Loucy (cell line): ENCODE data around the gene MICAL3.

Source experiments
- H2AFZ ChIP-seq: fragments of 200-600 bp; sonication (generic); 2 replicates; pipeline ENCODE4 v1.6.0; 2016; ENCODE audit warnings: antibody characterized with exemption, mild to moderate bottlenecking, low read length, moderate library complexity
- H3F3A ChIP-seq: fragments of 200-600 bp; 2 replicates; pipeline ENCODE4 v1.6.0; 2016; ENCODE audit warnings: antibody characterized with exemption, low read depth, mild to moderate bottlenecking
- H3K27me3 ChIP-seq: fragments of 200-600 bp; sonication (generic); 2 replicates; pipeline ENCODE4 v1.6.1; 2014; ENCODE audit warnings: low read length, mild to moderate bottlenecking; ENCODE audit not compliant: insufficient read depth, poor library complexity, severe bottlenecking
- H3K36me3 ChIP-seq: fragments of 200-600 bp; sonication (generic); 2 replicates; pipeline ENCODE4 v1.6.1; 2016; ENCODE audit warnings: low read length; ENCODE audit not compliant: insufficient read depth
- H3K4me1 ChIP-seq: fragments of 200-600 bp; sonication (generic); 2 replicates; pipeline ENCODE4 v1.5.1; 2014; ENCODE audit warnings: low read length, mild to moderate bottlenecking; ENCODE audit not compliant: insufficient read depth, poor library complexity, severe bottlenecking
- H3K4me2 ChIP-seq: fragments of 200-600 bp; sonication (generic); 2 replicates; pipeline ENCODE4 v1.6.0; 2014; ENCODE audit warnings: antibody characterized with exemption, low read length, low read depth, mild to moderate bottlenecking; ENCODE audit not compliant: poor library complexity, severe bottlenecking
- H3K4me3 ChIP-seq: fragments of 200-600 bp; sonication (generic); 2 replicates; pipeline ENCODE4 v1.5.1; 2014; ENCODE audit warnings: low read length, mild to moderate bottlenecking, mixed read lengths; ENCODE audit not compliant: poor library complexity, severe bottlenecking
- H3K79me2 ChIP-seq: fragments of 200-600 bp; sonication (generic); 2 replicates; pipeline ENCODE4 v1.6.1; 2014; ENCODE audit warnings: low read length; ENCODE audit not compliant: insufficient read depth
- H3K9ac ChIP-seq: fragments of 200-600 bp; sonication (generic); 2 replicates; pipeline ENCODE4 v1.6.0; 2014; ENCODE audit warnings: mild to moderate bottlenecking, low read depth, low read length, moderate library complexity; ENCODE audit not compliant: poor library complexity, severe bottlenecking
- H3K9me2 ChIP-seq: fragments of 200-600 bp; sonication (generic); replicated peaks from 2 replicates; pipeline ENCODE4 v1.6.1; 2016; ENCODE audit warnings: low read depth, low read length, mixed read lengths
- H3K9me3 ChIP-seq: fragments of 200-600 bp; sonication (generic); 2 replicates; pipeline ENCODE4 v1.6.1; 2014; ENCODE audit warnings: mild to moderate bottlenecking, antibody characterized with exemption, low read length, low read depth; ENCODE audit not compliant: insufficient read depth
- H4K20me1 ChIP-seq: fragments of 200-600 bp; sonication (generic); 2 replicates; pipeline ENCODE4 v1.6.0; 2014; ENCODE audit warnings: antibody characterized with exemption, low read length, mild to moderate bottlenecking; ENCODE audit not compliant: insufficient read depth, poor library complexity, severe bottlenecking
- EZH2phosphoT487 ChIP-seq: fragments of 200-600 bp; IDR thresholded peaks from 2 replicates; pipeline ENCODE4 v1.6.1; 2018; ENCODE audit warnings: antibody characterized with exemption, mild to moderate bottlenecking, moderate library complexity, borderline replicate concordance
- TF ChIP-seq, protein P1 (sequence below): fragments of 200-600 bp; sonication (generic); conservative IDR thresholded peaks from 2 replicates; pipeline ENCODE4 v1.5.1; 2014; ENCODE audit warnings: mild to moderate bottlenecking, antibody characterized with exemption, low read length

Gene MICAL3

GRCh38 chr22:17882727-17883126 lies 141.6 kb downstream of the MICAL3 start:
- H2AFZ ChIP-seq = no peak overlapping the region
- no peak overlapping the region for H3K9ac ChIP-seq
- no peak overlapping the region for H3K4me2 ChIP-seq
- H4K20me1 ChIP-seq = no peaks in the 10 kb centered on the region
- no peak for TF ChIP-seq EZH2phosphoT487
- TF ChIP-seq, protein P1, sequence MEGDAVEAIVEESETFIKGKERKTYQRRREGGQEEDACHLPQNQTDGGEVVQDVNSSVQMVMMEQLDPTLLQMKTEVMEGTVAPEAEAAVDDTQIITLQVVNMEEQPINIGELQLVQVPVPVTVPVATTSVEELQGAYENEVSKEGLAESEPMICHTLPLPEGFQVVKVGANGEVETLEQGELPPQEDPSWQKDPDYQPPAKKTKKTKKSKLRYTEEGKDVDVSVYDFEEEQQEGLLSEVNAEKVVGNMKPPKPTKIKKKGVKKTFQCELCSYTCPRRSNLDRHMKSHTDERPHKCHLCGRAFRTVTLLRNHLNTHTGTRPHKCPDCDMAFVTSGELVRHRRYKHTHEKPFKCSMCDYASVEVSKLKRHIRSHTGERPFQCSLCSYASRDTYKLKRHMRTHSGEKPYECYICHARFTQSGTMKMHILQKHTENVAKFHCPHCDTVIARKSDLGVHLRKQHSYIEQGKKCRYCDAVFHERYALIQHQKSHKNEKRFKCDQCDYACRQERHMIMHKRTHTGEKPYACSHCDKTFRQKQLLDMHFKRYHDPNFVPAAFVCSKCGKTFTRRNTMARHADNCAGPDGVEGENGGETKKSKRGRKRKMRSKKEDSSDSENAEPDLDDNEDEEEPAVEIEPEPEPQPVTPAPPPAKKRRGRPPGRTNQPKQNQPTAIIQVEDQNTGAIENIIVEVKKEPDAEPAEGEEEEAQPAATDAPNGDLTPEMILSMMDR = no peak
- H3K79me2 ChIP-seq = no peaks in the 10 kb centered on the region
- H3F3A ChIP-seq = no peaks in the 10 kb centered on the region
- H3K9me2 ChIP-seq = no peaks in the 10 kb centered on the region
- H3K27me3 ChIP-seq = no peaks in the 10 kb centered on the region
- no peak overlapping the region for H3K4me3 ChIP-seq
- H3K4me1 ChIP-seq = no peaks in the 10 kb centered on the region
- H3K36me3 ChIP-seq = peaks cover 78% of the 10 kb centered on the region
- H3K9me3 ChIP-seq = no peaks in the 10 kb centered on the region

GRCh38 chr22:17882162-17882561 lies 142.2 kb downstream of the MICAL3 start:
- no peaks in the 10 kb centered on the region for H3F3A ChIP-seq
- TF ChIP-seq, protein P1 = no peak
- no peak for TF ChIP-seq EZH2phosphoT487
- no peak overlapping the region for H3K9ac ChIP-seq
- H3K4me2 ChIP-seq = no peak overlapping the region
- H2AFZ ChIP-seq = no peak overlapping the region
- H3K79me2 ChIP-seq = no peaks in the 10 kb centered on the region
- no peaks in the 10 kb centered on the region for H3K27me3 ChIP-seq
- H4K20me1 ChIP-seq = no peaks in the 10 kb centered on the region
- H3K9me3 ChIP-seq = no peaks in the 10 kb centered on the region
- H3K4me1 ChIP-seq = no peaks in the 10 kb centered on the region
- no peak overlapping the region for H3K4me3 ChIP-seq
- peaks cover 72% of the 10 kb centered on the region for H3K36me3 ChIP-seq
- H3K9me2 ChIP-seq = no peaks in the 10 kb centered on the region

GRCh38 chr22:17881366-17881765 lies 143.0 kb downstream of the MICAL3 start:
- Histone ChIP-seq H3K4me3 (no peak overlapping the region), H2AFZ (no peak overlapping the region), H3K9me3 (no peaks in the 10 kb centered on the region), H3K9ac (no peak overlapping the region), H3F3A (no peaks in the 10 kb centered on the region), H3K27me3 (no peaks in the 10 kb centered on the region), H3K79me2 (no peaks in the 10 kb centered on the region), H3K36me3 (peaks cover 69% of the 10 kb centered on the region), H4K20me1 (no peaks in the 10 kb centered on the region), H3K4me1 (no peaks in the 10 kb centered on the region), H3K9me2 (no peaks in the 10 kb centered on the region), H3K4me2 (no peak overlapping the region)
- no peak for TF ChIP-seq EZH2phosphoT487
- TF ChIP-seq, protein P1 = no peak
